Smooth muscle cell (in vitro differentiated cells): ENCODE data around the gene MPZ. TPM values are rescaled to one million over a fixed set of nuclear protein-coding genes. Genes with fewer than 3 reads are reported as not detected.

Source experiments
- polyA plus RNA-seq: library from polyadenylated mRNA; unstranded; fragments of >200 nt; fragmentation: Nextera tagmentation; extraction: Ambion mirVana; gene quantifications from 2 replicates; pipeline ENCODE4 v1.2.1, GENCODE V29; 2016
- total RNA-seq: library from RNA; depleted of rRNA; stranded (reverse); fragments of >200 nt; gene quantifications from 2 replicates; pipeline ENCODE4 v1.2.3, GENCODE V29; 2014

Gene MPZ
- total and polyA plus RNA-seq, 2 experiments from 2014 or later = not detected

Other genes starting within 250 kb of the MPZ start
- 0.90 and 1.2 TPM in 2 replicates for gene ARHGAP30, start 240.1 kb downstream of the MPZ start, total RNA-seq
- 0.13 and 1.1 TPM in 2 replicates for gene ARHGAP30, start 240.1 kb downstream of the MPZ start, polyA plus RNA-seq
- 18.2 and 27.6 TPM in 2 replicates for gene NECTIN4, start 220.4 kb downstream of the MPZ start, total RNA-seq
- 12.7 and 32.8 TPM in 2 replicates for gene NECTIN4, start 220.4 kb downstream of the MPZ start, polyA plus RNA-seq
- 2.2 and 10.0 TPM in 2 replicates for gene KLHDC9, start 211.6 kb downstream of the MPZ start, total RNA-seq
- 3.3 and 4.6 TPM in 2 replicates for gene KLHDC9, start 211.6 kb downstream of the MPZ start, polyA plus RNA-seq
- 49.0 and 82.0 TPM in 2 replicates for gene PFDN2, start 191.9 kb downstream of the MPZ start, total RNA-seq
- gene PFDN2, start 191.9 kb downstream of the MPZ start, polyA plus RNA-seq = 139 and 150 TPM in 2 replicates
- gene NIT1, start 191.9 kb downstream of the MPZ start, total RNA-seq = 33.6 and 37.2 TPM in 2 replicates
- gene NIT1, start 191.9 kb downstream of the MPZ start, polyA plus RNA-seq = 37.6 and 53.0 TPM in 2 replicates
- gene DEDD, start 177.3 kb downstream of the MPZ start, total RNA-seq = 36.3 and 36.9 TPM in 2 replicates
- 33.7 and 38.6 TPM in 2 replicates for gene DEDD, start 177.3 kb downstream of the MPZ start, polyA plus RNA-seq
- gene UFC1, start 156.0 kb downstream of the MPZ start, total RNA-seq = 57.1 and 58.2 TPM in 2 replicates
- 81.5 and 94.5 TPM in 2 replicates for gene UFC1, start 156.0 kb downstream of the MPZ start, polyA plus RNA-seq
- gene USP21, start 150.5 kb downstream of the MPZ start, total RNA-seq = 6.9 and 10.7 TPM in 2 replicates
- 25.4 and 30.8 TPM in 2 replicates for gene USP21, start 150.5 kb downstream of the MPZ start, polyA plus RNA-seq
- gene PPOX, start 143.5 kb downstream of the MPZ start, total RNA-seq = 14.2 and 16.5 TPM in 2 replicates
- gene PPOX, start 143.5 kb downstream of the MPZ start, polyA plus RNA-seq = 23.8 and 31.6 TPM in 2 replicates
- gene B4GALT3, start 132.5 kb downstream of the MPZ start, total RNA-seq = 21.4 and 21.9 TPM in 2 replicates
- 44.9 and 47.0 TPM in 2 replicates for gene B4GALT3, start 132.5 kb downstream of the MPZ start, polyA plus RNA-seq
- gene ADAMTS4, start 110.9 kb downstream of the MPZ start, total RNA-seq = 11.5 and 17.1 TPM in 2 replicates
- gene ADAMTS4, start 110.9 kb downstream of the MPZ start, polyA plus RNA-seq = 17.7 and 28.3 TPM in 2 replicates
- 54.3 and 58.1 TPM in 2 replicates for gene NDUFS2, start 107.6 kb downstream of the MPZ start, total RNA-seq
- 136 and 139 TPM in 2 replicates for gene NDUFS2, start 107.6 kb downstream of the MPZ start, polyA plus RNA-seq
- not detected in 2 replicates for gene FCER1G, start 94.7 kb downstream of the MPZ start, total RNA-seq
- gene FCER1G, start 94.7 kb downstream of the MPZ start, polyA plus RNA-seq = 0.78 and 0.98 TPM in 2 replicates
- not detected in 2 replicates for gene APOA2, start 86.3 kb downstream of the MPZ start, total RNA-seq
- 1.6 and 3.6 TPM in 2 replicates for gene APOA2, start 86.3 kb downstream of the MPZ start, polyA plus RNA-seq
- gene TOMM40L, start 83.9 kb downstream of the MPZ start, total RNA-seq = 3.3 and 8.6 TPM in 2 replicates
- gene TOMM40L, start 83.9 kb downstream of the MPZ start, polyA plus RNA-seq = 8.3 and 9.0 TPM in 2 replicates
- not detected in 2 replicates for gene NR1I3, start 71.8 kb downstream of the MPZ start, total RNA-seq
- gene NR1I3, start 71.8 kb downstream of the MPZ start, polyA plus RNA-seq = 0.46 and 0.90 TPM in 2 replicates
- 0.09 and 0.13 TPM in 2 replicates for gene PCP4L1, start 51.2 kb downstream of the MPZ start, total RNA-seq
- gene PCP4L1, start 51.2 kb downstream of the MPZ start, polyA plus RNA-seq = 0.28 TPM in 1 of 2 replicates, not detected in the other
- gene SDHC, start 4.4 kb upstream of the MPZ start, total RNA-seq = 153 and 179 TPM in 2 replicates
- 333 and 342 TPM in 2 replicates for gene SDHC, start 4.4 kb upstream of the MPZ start, polyA plus RNA-seq
- gene CFAP126, start 57.9 kb upstream of the MPZ start, total RNA-seq = not detected in 2 replicates
- gene CFAP126, start 57.9 kb upstream of the MPZ start, polyA plus RNA-seq = not detected in 2 replicates
- gene FCGR2A, start 195.5 kb upstream of the MPZ start, total RNA-seq = 0.36 TPM in 1 of 2 replicates, not detected in the other
- gene FCGR2A, start 195.5 kb upstream of the MPZ start, polyA plus RNA-seq = 0.15 and 0.46 TPM in 2 replicates
- 0.18 and 0.81 TPM in 2 replicates for gene HSPA6, start 214.6 kb upstream of the MPZ start, total RNA-seq
- 0.14 and 0.45 TPM in 2 replicates for gene HSPA6, start 214.6 kb upstream of the MPZ start, polyA plus RNA-seq
- not detected in 2 replicates for gene FCGR3A, start 239.8 kb upstream of the MPZ start, total RNA-seq
- 0.09 TPM in 1 of 2 replicates, not detected in the other for gene FCGR3A, start 239.8 kb upstream of the MPZ start, polyA plus RNA-seq